ENCODE data around the gene SVOPL.

Gene SVOPL

GRCh38 chr7:138657854-138658386 lies 43.2 kb downstream of the SVOPL start:
- no peak overlapping the region for H3K27ac ChIP-seq (ENCODE audit: low read depth, low read length)
- H3K36me3 ChIP-seq (ENCODE audit: insufficient read depth, low read length): no peaks in the 10 kb centered on the region
- no peaks in the 10 kb centered on the region for H3K4me1 ChIP-seq (ENCODE audit: insufficient read depth, low read length)
- H3K9ac ChIP-seq (ENCODE audit: low read length): no peak overlapping the region
- no peaks in the 10 kb centered on the region for H3K9me3 ChIP-seq (ENCODE audit: low read length)
- H3K4me3 ChIP-seq (ENCODE audit: low read depth in 1 of 2, low read length in 2 of 2): no peak overlapping the region
- no peaks in the 10 kb centered on the region for H3K27me3 ChIP-seq (ENCODE audit: control insufficient read depth in 1 of 2, insufficient read depth in 2 of 2, low read length in 2 of 2)

- Histone ChIP-seq H3K27me3 (ENCODE audit: control insufficient read depth in 1 of 2, insufficient read depth in 2 of 2, low read length in 2 of 2) (no peaks in the 10 kb centered on the region), H3K9me3 (ENCODE audit: low read length) (no peaks in the 10 kb centered on the region), H3K4me1 (ENCODE audit: insufficient read depth, low read length) (no peaks in the 10 kb centered on the region), H3K36me3 (ENCODE audit: insufficient read depth, low read length) (no peaks in the 10 kb centered on the region), H3K4me3 (ENCODE audit: low read depth in 1 of 2, low read length in 2 of 2) (no peak overlapping the region), H3K9ac (ENCODE audit: low read length) (no peak overlapping the region), H3K27ac (ENCODE audit: low read depth, low read length) (no peak overlapping the region)
These were observed 44.2 kb downstream of the SVOPL start for GRCh38 chr7:138656952-138657351.

GRCh38 chr7:138654616-138655015 lies 46.5 kb downstream of the SVOPL start:
- Histone ChIP-seq H3K27ac (ENCODE audit: low read depth, low read length) (no peak overlapping the region), H3K36me3 (ENCODE audit: insufficient read depth, low read length) (no peaks in the 10 kb centered on the region), H3K27me3 (ENCODE audit: control insufficient read depth in 1 of 2, insufficient read depth in 2 of 2, low read length in 2 of 2) (no peaks in the 10 kb centered on the region), H3K9me3 (ENCODE audit: low read length) (no peaks in the 10 kb centered on the region), H3K4me1 (ENCODE audit: insufficient read depth, low read length) (no peaks in the 10 kb centered on the region), H3K9ac (ENCODE audit: low read length) (no peak overlapping the region), H3K4me3 (ENCODE audit: low read depth in 1 of 2, low read length in 2 of 2) (no peak overlapping the region)

GRCh38 chr7:138649506-138649905 lies 51.7 kb downstream of the SVOPL start:
- no peaks in the 10 kb centered on the region for H3K27me3 ChIP-seq (ENCODE audit: control insufficient read depth in 1 of 2, insufficient read depth in 2 of 2, low read length in 2 of 2)
- H3K9ac ChIP-seq (ENCODE audit: low read length): no peak overlapping the region
- H3K9me3 ChIP-seq (ENCODE audit: low read length): no peaks in the 10 kb centered on the region
- H3K4me1 ChIP-seq (ENCODE audit: insufficient read depth, low read length): no peaks in the 10 kb centered on the region
- H3K36me3 ChIP-seq (ENCODE audit: insufficient read depth, low read length): no peaks in the 10 kb centered on the region
- no peak overlapping the region for H3K4me3 ChIP-seq (ENCODE audit: low read depth in 1 of 2, low read length in 2 of 2)
- H3K27ac ChIP-seq (ENCODE audit: low read depth, low read length): no peak overlapping the region

GRCh38 chr7:138645284-138645683 lies 55.9 kb downstream of the SVOPL start:
- no peaks in the 10 kb centered on the region for H3K27me3 ChIP-seq (ENCODE audit: control insufficient read depth in 1 of 2, insufficient read depth in 2 of 2, low read length in 2 of 2)
- no peaks in the 10 kb centered on the region for H3K4me1 ChIP-seq (ENCODE audit: insufficient read depth, low read length)
- H3K9me3 ChIP-seq (ENCODE audit: low read length): no peaks in the 10 kb centered on the region
- H3K4me3 ChIP-seq (ENCODE audit: low read depth in 1 of 2, low read length in 2 of 2): no peak overlapping the region
- no peak overlapping the region for H3K27ac ChIP-seq (ENCODE audit: low read depth, low read length)
- H3K9ac ChIP-seq (ENCODE audit: low read length): no peak overlapping the region
- no peaks in the 10 kb centered on the region for H3K36me3 ChIP-seq (ENCODE audit: insufficient read depth, low read length)

- Histone ChIP-seq H3K4me1 (ENCODE audit: insufficient read depth, low read length) (no peaks in the 10 kb centered on the region), H3K27ac (ENCODE audit: low read depth, low read length) (no peak overlapping the region), H3K4me3 (ENCODE audit: low read depth in 1 of 2, low read length in 2 of 2) (no peak overlapping the region)
These were observed 68.1 kb downstream of the SVOPL start for GRCh38 chr7:138632826-138633602.

GRCh38 chr7:138632384-138632783 lies 68.8 kb downstream of the SVOPL start:
- H3K9me3 ChIP-seq (ENCODE audit: low read length): no peaks in the 10 kb centered on the region
- no peaks in the 10 kb centered on the region for H3K4me1 ChIP-seq (ENCODE audit: insufficient read depth, low read length)
- no peak overlapping the region for H3K27ac ChIP-seq (ENCODE audit: low read depth, low read length)
- H3K27me3 ChIP-seq (ENCODE audit: control insufficient read depth in 1 of 2, insufficient read depth in 2 of 2, low read length in 2 of 2): no peaks in the 10 kb centered on the region
- H3K36me3 ChIP-seq (ENCODE audit: insufficient read depth, low read length): no peaks in the 10 kb centered on the region
- no peak overlapping the region for H3K4me3 ChIP-seq (ENCODE audit: low read depth in 1 of 2, low read length in 2 of 2)
- no peak overlapping the region for H3K9ac ChIP-seq (ENCODE audit: low read length)

More at GRCh38 chr7:138632826-138633602, 68.1 kb downstream of the SVOPL start:
- H3K9me3 ChIP-seq (ENCODE audit: low read length): no peaks in the 10 kb centered on the region
- H3K9ac ChIP-seq (ENCODE audit: low read length): no peak overlapping the region
- no peaks in the 10 kb centered on the region for H3K27me3 ChIP-seq (ENCODE audit: control insufficient read depth in 1 of 2, insufficient read depth in 2 of 2, low read length in 2 of 2)
- no peaks in the 10 kb centered on the region for H3K36me3 ChIP-seq (ENCODE audit: insufficient read depth, low read length)

GRCh38 chr7:138630059-138630610 lies 71.0 kb downstream of the SVOPL start:
- Histone ChIP-seq H3K36me3 (ENCODE audit: insufficient read depth, low read length) (no peaks in the 10 kb centered on the region), H3K9me3 (ENCODE audit: low read length) (no peaks in the 10 kb centered on the region), H3K27ac (ENCODE audit: low read depth, low read length) (no peak overlapping the region), H3K9ac (ENCODE audit: low read length) (no peak overlapping the region), H3K4me3 (ENCODE audit: low read depth in 1 of 2, low read length in 2 of 2) (no peak overlapping the region), H3K4me1 (ENCODE audit: insufficient read depth, low read length) (no peaks in the 10 kb centered on the region), H3K27me3 (ENCODE audit: control insufficient read depth in 1 of 2, insufficient read depth in 2 of 2, low read length in 2 of 2) (no peaks in the 10 kb centered on the region)

GRCh38 chr7:138627361-138627760 lies 73.8 kb downstream of the SVOPL start:
- Histone ChIP-seq H3K36me3 (ENCODE audit: insufficient read depth, low read length) (no peaks in the 10 kb centered on the region), H3K9ac (ENCODE audit: low read length) (no peak overlapping the region), H3K27ac (ENCODE audit: low read depth, low read length) (no peak overlapping the region), H3K4me3 (ENCODE audit: low read depth in 1 of 2, low read length in 2 of 2) (no peak overlapping the region), H3K27me3 (ENCODE audit: control insufficient read depth in 1 of 2, insufficient read depth in 2 of 2, low read length in 2 of 2) (no peaks in the 10 kb centered on the region), H3K4me1 (ENCODE audit: insufficient read depth, low read length) (no peaks in the 10 kb centered on the region), H3K9me3 (ENCODE audit: low read length) (no peaks in the 10 kb centered on the region)

- no peaks in the 10 kb centered on the region for H3K4me1 ChIP-seq (ENCODE audit: insufficient read depth, low read length)
- H3K4me3 ChIP-seq (ENCODE audit: low read depth in 1 of 2, low read length in 2 of 2): no peak overlapping the region
- H3K27ac ChIP-seq (ENCODE audit: low read depth, low read length): no peak overlapping the region
- no peak overlapping the region for H3K9ac ChIP-seq (ENCODE audit: low read length)
- H3K36me3 ChIP-seq (ENCODE audit: insufficient read depth, low read length): no peaks in the 10 kb centered on the region
- no peaks in the 10 kb centered on the region for H3K9me3 ChIP-seq (ENCODE audit: low read length)
- no peaks in the 10 kb centered on the region for H3K27me3 ChIP-seq (ENCODE audit: control insufficient read depth in 1 of 2, insufficient read depth in 2 of 2, low read length in 2 of 2)
These were observed 74.3 kb downstream of the SVOPL start for GRCh38 chr7:138626846-138627245.

- Histone ChIP-seq H3K4me1 (ENCODE audit: insufficient read depth, low read length) (no peaks in the 10 kb centered on the region), H3K9ac (ENCODE audit: low read length) (no peak overlapping the region), H3K36me3 (ENCODE audit: insufficient read depth, low read length) (no peaks in the 10 kb centered on the region), H3K27me3 (ENCODE audit: control insufficient read depth in 1 of 2, insufficient read depth in 2 of 2, low read length in 2 of 2) (no peaks in the 10 kb centered on the region), H3K27ac (ENCODE audit: low read depth, low read length) (no peak overlapping the region), H3K4me3 (ENCODE audit: low read depth in 1 of 2, low read length in 2 of 2) (no peak overlapping the region), H3K9me3 (ENCODE audit: low read length) (no peaks in the 10 kb centered on the region)
These were observed 75.3 kb downstream of the SVOPL start for GRCh38 chr7:138625849-138626230.

All from muscle layer of colon (tissue), 2 donors.